NCI-H146 treated with DMSO at 0.1 percent for 48 hours (cell line): ENCODE data around the gene RDX.
A peak's percentile ranks its signal among the peaks of the same experiment; 100 is the strongest.
"Not testable (repeated sequence)": the region's sequence is repeated elsewhere in the genome, so short reads cannot be mapped to it uniquely, and the experiment has no call there.

Experiments
- DNase-seq: peaks from one replicate; lab custom pipeline; 2025; ENCODE audit not compliant: unreplicated experiment; lab: John Stamatoyannopoulos, UW

Gene RDX

DNA sequence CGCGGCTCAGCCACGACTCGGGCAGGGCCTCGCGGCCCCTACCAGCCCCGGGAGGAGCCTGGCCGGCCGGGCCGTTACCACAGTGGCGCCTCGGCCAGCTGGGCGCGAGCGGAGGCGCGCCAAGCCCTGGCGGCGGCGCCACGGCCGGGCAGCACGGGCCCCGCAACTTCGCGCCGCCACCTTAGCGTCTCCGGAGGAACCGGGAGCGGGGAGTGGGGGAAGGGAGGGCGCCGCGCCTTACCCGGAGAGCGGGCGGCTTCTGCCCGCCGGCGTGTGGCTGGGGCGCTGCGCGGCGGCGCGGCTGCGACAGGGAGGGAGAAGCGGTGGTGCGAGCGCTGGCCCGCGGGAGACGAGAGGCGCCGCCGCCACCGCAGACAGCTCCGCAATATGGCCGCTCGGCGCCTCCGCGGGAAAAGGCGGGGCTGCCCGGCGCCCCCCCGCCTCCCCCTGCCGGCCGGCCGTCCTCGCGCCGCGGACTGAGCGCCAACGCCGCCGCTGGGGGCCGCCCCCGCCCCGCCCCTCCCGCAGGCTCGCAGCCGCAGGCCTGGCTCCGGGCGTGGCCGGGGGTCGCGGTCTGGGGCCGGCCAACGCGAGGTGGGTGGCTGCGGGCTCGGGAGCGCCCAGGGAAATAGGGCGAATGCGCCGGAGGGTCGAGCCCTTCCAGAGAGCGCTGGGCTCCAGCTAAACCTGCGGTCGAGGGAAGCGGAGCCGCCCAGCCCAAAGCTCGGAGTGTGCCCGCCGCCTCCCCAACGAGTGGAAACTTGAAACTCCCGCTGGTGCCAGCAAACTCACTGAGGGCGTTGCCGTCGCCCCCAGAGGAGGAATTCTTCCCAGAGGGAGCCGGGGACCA, at the start of gene RDX:
Gene RDX (minus strand): TSS at position 389 of the 850 bp plus-strand sequence. CDS start 16,922 bp downstream, outside the sequence.
- peak; percentile 63 for DNase-seq

DNA sequence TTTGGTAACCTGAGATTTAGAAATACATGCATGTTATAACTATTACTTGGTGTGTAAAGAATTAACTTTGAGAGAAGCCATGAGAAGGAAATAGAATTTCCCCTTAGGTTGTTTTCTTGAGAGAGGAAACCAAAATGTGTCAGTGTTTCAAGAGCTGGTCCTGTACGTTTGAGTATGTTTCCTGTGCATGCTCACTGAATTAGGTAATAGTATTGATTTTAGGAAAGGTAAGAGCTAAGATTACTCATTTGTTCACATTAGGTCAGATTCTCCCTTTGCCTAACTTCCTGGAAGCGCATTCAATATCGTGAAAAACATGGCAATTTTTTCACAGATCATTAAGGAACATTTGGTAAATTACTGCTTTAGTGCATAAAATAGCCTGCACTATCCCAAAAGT, 49.3 kb upstream of the RDX start:
- no peak for DNase-seq

DNA sequence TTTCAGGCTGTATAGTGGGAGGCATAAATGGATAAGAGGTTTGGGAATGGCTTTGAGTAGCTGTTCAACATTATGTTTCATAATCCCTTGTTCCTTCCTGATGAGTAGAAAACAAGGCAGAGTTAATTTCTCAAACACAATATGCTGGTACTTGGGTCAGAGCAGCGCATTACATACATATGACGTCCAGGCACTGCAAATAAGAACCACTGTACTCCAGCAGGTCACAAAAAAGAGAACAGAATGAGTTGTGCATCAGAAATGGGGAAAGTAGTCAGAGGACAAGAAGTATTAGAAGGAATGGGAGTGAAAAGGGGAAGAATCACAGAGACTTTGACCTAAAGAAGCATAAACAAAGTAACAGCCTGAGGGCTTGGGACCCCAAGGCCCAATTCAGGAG, 44.0 kb upstream of the RDX start:
- no peak for DNase-seq

DNA sequence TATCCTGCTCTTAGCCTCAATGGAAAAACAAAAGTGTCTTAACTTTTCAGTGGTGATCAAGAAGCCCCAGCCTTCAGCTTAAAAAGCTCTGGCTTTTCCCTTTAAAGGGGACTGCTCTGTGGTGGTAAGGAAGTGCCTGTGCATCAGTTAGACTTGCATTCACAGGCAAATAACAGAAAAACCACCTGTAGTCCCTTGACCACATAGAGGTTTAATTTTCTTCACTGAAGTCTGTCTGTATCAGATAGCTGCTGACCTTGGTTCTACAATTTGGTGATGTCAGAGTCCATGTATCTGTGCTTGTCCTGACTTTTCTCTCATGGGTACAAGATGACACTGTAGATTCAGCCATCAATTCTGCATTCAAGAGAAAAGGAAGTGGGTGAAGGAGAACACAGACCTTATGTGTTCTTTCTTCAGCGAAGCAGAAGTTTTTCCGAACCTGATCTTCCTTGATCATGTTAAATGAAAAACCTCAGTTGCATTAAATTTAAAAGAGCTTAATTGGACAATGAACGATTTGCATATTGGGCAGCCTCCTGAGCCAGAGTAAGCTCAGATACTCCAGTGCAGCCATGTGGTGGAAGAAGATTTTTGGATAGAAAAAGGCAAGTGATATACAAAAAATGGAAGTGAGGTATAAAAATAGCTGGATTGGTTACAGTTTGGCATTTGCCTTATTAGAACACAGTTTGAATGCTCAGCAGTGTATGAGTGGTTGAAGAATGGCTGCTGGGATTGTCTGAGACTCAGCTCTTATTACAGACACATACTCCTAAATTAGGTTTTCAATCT, 43.2 kb upstream of the RDX start:
- DNase-seq = no peak

DNA sequence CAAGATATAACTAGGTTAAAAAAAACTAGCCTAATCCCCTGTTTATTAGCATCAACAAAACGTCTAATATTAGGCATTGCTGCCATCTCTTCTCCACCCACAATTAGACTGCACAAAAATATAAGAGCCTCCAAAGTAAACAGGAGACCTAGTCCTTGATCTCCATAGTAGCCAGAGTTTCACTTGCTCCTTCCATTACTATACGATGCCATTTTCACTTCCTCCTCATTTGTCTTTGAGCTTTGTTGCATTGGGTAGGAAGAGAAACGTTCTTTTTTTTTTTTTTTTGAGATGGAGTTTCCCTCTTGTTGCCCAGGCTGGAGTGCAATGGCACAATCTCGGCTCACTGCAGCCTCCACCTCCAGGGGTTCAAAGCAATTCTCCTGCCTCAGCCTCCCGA, 42.3 kb upstream of the RDX start:
- DNase-seq = no peak

DNA sequence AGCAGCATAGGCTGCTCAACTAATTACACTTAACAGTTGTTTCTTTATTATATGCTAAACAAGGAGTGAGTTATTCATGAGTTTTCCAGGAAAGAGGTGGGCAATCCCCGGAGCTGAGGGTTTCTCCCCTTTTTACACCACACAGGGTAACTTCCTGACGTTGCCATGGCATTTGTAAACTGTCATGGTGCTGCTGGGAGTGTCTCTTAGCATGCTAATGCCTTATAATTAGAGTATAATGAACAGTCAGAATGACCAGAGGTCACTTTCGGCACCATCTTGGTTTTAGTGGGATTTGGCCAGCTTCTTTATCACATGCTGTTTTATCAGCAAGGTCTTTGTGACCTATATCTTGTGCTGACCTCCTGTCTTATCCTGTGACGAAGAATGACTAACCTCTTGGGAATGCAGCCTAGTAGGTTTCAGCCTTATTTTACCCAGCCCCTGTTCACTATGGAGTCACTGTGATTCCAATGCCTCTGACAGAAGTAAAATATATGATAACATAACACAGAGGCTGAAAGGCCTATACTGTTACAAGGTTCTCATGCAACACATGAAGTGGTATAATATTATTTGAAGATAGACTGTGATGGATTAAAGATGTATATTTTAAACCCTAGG, 41.3 kb upstream of the RDX start:
- no peak for DNase-seq

DNA sequence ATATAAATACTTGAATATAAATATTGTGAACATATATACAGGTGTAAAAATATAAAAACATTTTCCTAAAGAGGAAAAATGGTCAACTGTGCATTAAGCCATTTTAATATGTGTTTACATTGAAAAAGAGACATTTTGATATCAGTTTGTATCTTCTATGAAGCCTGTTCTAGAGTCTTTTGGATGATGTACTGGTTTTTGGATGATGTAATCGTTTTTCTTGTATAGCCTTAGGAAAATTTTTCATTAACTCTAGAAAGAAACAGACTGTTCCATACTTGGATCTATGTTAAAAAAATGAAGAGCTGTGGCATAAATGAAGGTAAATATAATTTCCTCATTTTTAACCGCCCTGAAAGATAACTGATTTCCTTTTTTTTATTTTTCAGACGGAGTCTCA, 39.6 kb upstream of the RDX start:
- DNase-seq = no peak

DNA sequence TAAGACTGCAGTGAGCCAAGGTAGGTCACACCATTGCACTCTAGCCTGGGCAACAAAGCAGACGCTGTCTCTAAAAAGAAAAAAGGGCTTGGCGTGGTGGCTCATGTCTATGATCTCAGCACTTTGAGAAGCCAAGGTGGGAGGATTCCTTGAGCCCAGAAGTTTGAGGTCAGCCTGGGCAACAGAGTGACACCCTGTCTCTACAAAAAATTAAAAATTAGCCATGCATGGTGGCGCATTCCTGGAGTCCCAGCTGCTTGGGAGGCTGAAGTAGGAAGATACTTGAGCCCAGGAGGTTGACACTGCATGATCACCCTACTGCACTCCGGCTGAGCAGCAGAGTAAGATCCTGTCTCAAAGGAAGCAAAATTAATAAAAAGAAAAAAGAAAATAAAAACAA, 38.9 kb upstream of the RDX start:
- DNase-seq = no peak

DNA sequence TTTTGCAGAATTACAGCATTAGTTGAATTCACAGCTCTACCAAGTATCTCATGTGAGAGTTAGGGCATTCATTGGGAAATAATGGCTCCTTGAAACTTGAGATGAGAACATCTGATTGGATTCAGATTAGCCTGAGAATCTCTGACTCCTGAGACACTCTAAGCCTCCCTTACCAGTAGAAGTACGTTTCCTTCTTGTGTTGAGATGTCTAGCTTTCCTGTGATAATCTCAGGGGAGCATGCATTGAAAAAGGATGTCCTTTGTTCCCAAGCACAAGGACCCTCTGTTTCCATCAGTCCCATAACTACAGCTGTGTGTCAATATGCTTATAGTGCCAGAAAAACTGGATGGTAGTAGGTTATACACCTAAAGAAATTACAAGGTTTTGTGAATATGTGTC, 35.2 kb upstream of the RDX start:
- no peak for DNase-seq

DNA sequence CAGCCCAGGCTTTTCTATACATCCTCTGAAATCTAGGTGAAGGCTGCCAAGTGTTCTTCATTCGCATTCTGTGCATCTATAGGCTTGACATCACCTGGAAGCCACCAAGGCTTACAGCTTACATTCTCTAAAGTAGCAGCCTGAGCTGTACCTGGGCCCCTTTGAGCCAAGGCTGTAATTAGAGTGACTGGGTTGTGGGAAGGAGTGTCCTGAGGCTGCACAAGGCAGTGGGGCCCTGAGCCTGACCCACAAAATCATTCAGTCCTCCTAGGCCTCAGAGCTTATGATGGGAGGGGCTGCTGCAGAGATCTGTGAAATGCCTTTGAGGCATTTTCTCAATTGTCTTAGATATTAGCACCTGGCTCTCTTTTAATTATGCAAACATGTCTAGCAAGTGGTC, 33.0 kb upstream of the RDX start:
- no peak for DNase-seq

DNA sequence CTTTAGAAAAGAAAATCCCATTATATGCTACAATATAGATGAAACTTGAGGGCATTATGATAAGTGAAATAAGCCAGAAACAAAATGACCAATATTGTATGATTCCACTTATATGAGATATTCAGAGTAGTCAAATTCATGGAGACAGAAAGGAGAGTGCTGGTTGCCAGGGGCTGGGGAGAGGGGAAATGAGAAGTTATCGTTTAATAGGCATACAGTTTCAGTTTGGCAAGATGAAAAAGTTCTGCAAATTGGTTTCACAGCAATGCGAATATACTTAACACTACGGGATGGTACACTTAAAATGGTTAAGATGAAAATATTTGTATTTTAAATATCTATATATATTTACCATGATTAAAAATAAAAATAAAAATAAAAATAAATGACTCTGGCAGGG, 31.1 kb upstream of the RDX start:
- DNase-seq = no peak

DNA sequence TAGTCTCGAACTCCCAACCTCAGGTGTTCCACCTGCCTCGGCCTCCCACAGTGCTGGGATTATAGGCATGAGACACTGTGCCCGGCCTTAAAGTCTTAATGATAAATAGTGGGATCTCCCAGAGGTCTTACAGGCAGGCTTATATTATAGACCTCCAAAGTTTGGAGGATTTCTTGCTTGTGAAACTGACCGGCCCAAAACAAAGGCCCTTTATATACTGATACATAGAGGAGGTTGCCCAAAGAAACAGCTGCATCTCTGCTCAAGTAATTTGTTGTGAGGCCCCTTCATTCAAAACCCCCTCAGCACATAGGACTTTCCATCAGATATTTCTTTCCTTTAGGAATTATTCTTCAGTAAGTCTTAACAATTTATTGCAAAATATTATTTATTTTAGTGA, 27.4 kb upstream of the RDX start:
- no peak for DNase-seq

DNA sequence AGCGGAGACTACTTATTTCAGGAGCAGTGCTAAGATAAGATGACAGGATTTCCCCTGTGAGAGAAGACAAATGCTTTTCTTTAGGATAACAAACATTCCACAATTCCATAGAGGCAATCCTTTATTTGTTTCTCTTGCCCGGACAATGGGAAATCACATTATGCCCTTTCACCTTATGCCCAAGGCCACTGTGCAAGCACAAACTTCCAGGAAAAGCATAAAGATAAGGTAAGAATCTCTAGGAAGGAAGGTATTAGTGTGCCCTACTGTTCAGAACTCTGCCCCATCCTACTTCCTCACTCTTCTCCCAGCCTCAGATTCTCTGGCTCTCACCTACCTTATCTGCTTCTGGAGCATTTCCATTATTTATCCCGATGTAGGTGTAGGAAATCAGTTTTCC, 23.1 kb upstream of the RDX start:
- no peak for DNase-seq

DNA sequence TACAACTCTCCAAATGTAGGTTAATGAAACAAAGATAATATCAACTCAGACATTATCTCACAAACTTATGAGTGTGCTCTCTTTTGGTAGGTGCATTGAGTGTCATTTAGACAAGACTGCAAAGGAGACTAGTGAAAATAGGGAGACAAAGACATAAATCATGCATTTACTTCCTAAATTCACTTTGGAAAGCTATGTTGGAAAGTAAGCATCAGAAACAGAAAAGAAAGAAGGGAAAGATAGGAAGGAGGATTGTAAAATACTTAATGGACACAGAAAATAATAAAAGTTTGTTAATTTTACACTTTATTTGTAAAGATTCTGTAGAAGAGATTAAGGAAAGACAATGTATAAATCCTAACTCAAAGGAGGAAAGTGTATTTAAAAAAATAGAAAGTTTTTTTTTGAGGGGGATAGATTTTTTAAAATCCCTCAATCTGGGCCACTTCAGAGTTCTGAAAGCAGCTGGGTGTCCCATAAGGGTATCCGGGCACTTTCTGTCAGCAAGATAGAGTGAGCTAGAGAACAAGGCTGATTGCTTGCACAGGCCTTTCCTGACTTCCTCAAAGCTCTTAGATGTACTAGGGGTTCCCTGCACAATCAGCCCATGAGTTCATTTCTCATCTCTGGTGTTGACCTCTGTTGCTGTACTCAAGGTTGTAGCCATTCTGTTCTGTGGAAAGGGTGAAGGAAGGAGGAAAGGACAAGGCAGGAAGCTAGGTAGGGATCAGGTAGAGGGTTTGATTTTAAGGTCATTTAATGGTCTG, 22.4 kb upstream of the RDX start:
- DNase-seq = no peak

DNA sequence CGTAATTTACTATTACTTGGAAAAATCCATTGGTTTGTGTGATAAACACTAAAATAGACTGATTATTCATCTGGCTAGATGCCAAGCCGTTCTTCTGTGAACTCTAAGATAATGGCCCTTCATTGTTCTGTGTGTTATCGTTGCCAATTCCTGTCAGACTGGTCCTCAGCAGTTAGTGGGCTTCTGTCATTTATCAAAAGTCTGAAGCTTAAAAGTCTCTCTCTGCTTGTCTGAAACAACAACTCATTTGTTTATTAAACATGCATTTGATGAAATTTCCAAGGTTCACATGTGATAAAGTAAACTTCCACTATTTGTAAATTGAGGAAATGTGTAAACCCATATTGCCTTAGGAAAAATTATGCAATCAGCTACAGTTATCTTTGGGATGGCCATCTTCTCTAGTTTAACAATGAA, 21.1 kb upstream of the RDX start:
- peak; percentile 90 for DNase-seq

DNA sequence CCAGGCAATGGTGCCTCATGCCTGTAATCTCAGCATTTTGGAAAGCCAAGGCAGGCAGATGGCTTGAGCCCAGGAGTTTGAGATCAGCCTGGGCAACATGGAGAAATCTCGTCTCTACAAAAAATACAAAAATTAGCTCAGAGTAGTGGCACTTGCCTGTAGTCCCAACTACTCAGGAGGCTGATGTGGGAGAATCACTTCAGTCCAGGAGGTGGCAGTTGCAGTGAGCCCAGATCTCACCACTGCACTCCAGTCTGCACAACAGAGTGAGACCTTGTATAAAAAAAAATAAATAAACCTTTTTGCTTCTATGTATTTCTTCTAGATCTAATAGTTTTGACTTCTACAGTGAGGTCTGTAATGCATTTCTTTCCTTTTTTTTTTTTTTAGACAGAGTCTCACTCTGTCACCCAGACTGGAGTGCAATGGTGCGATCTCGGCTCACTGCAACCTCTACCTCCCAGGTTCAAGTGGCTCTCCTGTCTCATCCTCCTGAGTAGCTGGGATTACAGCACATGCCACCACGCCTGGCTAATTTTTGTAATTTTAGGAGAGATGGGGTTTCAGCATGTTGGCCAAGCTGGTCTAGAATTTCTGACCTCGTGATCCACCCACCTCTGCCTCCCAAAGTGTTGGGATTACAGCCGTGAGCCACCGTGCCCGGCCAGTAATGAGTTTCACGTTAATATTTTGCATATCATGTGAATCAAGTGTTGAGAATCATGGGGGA, 18.1 kb upstream of the RDX start:
- no peak for DNase-seq

DNA sequence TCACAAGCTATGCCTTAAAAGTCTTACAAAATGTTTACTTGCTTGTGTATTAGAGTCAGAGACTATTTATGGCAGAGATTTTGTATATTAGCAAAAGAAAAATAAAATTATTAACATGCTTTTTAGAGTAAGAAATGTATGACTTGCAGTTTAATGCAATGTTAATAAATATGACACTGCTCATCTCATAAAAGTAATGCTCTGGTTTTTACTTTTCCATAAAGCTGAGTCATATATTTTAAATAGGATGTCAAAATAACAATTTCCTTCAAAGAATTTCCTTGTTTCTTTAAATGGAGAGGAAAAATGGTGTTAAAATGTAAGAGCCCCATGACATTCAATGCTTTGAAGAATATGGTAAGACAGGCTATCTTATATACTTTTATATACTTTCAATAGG, 16.3 kb upstream of the RDX start:
- no peak for DNase-seq

DNA sequence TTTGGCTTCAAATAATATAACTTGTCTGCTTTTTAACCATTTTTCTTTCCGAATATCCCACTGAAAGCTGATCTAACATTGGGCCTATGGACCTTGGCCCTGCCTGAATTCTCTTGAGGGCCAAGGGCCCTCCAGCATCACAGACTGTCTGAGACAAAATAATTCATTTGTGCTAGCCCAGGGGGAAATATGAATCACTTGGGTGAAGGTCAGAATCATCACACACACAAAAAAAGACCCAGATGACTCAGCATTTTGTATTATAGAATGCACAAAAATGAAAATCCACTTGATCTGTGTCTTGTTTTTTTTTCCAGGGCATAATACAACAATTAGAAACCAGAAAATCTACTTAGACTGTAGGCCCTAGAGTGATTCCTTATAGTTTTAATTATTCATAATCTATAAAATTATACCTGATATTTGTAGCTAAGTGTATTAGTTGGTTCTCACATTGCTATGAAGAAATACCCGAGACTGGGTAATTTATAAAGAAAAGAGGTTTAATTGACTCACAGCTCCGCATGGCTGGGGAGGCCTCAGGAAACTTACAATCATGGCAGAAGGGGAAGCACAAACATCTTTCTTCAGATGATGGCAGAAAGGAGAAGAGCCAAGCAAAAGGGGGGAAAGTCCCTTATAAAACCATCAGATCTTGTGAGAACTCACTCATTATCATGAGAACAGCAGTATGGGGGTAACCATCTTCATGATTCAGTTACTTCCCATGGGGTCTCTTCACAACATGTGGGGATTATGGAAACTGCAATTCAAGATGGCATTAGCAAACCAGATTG, 15.6 kb upstream of the RDX start:
- no peak for DNase-seq

DNA sequence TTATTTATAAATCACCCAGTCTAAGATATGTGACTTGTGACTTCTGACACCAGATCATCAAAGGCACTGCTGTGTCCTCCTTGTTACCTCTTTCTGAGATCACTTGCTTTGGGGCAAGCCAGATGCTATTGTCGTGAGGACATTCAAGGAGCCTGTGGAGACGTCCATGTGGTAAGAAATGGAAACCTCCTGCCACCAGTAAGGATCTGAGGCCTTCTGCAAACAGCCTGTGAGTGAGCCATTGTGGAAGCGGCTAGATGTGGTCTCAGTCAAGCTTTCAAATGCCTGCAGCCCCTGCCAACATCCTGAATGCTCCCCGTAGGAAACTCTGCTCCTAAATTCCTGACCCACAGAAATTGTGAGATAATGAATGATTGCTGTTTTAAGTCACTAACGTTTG, 11.7 kb upstream of the RDX start:
- no peak for DNase-seq

DNA sequence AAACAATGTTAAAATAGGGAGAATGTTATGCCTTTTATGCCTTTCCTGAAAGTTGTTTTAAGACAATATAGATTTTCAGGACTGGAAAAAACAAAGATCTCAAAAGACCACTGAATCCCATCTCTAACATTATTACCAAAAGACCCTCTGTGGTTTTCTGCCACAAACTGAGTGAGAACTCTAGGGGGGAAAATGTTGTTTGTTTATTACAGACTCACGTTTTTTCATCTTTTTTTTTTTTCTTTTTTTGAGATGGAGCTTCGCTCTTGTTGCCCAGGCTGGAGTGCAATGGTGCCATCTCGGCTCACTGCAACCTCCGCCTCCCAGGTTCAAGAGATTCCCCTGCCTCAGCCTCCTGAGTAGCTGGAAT, 9.6 kb upstream of the RDX start:
- not testable (repeated sequence) for DNase-seq
